Neural cell (in vitro differentiated cells): ENCODE measurements around the gene TSEN2.

Experiments used
- RAD21 ChIP-seq: fragments of 450-650 bp; conservative IDR thresholded peaks from 2 replicates; pipeline ENCODE4 v1.6.1; 2014; ENCODE audit warnings: antibody characterized with exemption, mild to moderate bottlenecking, moderate library complexity
- TF ChIP-seq, protein P1 (sequence below): fragments of 450-650 bp; IDR thresholded peaks from 2 replicates; pipeline ENCODE4 v1.5.1; 2014; ENCODE audit warnings: antibody characterized with exemption, mild to moderate bottlenecking, moderate library complexity; ENCODE audit not compliant: poor library complexity, severe bottlenecking

DNA sequence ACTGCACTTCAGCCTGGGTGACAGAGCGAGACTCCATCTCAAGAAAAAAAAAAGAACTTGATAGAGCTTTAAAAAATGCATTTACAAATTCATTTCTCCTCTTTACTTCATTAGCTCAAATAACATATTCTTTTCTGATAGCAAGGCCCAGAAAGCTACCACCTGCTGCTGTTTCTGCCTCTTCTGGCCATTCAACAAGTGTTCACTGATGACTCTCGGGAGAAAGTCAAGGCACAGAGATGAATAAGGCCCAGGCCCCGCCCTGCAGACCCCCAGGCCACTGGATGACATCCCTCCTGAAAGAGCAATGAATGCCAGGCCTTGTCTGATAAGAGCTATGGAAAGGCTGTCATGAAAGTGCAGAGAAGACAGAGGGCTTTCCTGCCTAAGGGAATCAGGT is 13.6 kb upstream of the TSEN2 start:
- TF ChIP-seq, protein P1, sequence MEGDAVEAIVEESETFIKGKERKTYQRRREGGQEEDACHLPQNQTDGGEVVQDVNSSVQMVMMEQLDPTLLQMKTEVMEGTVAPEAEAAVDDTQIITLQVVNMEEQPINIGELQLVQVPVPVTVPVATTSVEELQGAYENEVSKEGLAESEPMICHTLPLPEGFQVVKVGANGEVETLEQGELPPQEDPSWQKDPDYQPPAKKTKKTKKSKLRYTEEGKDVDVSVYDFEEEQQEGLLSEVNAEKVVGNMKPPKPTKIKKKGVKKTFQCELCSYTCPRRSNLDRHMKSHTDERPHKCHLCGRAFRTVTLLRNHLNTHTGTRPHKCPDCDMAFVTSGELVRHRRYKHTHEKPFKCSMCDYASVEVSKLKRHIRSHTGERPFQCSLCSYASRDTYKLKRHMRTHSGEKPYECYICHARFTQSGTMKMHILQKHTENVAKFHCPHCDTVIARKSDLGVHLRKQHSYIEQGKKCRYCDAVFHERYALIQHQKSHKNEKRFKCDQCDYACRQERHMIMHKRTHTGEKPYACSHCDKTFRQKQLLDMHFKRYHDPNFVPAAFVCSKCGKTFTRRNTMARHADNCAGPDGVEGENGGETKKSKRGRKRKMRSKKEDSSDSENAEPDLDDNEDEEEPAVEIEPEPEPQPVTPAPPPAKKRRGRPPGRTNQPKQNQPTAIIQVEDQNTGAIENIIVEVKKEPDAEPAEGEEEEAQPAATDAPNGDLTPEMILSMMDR = no peak
- no peak for TF ChIP-seq RAD21
